NOMO-1 treated with dmso at 0.1 percent for 144 hours (cell line): ENCODE measurements around the gene CEMIP.

Source experiments
- DNase-seq: peaks from one replicate; lab custom pipeline; 2025; ENCODE audit not compliant: unreplicated experiment; lab: John Stamatoyannopoulos, UW

The CEMIP gene, protein sequence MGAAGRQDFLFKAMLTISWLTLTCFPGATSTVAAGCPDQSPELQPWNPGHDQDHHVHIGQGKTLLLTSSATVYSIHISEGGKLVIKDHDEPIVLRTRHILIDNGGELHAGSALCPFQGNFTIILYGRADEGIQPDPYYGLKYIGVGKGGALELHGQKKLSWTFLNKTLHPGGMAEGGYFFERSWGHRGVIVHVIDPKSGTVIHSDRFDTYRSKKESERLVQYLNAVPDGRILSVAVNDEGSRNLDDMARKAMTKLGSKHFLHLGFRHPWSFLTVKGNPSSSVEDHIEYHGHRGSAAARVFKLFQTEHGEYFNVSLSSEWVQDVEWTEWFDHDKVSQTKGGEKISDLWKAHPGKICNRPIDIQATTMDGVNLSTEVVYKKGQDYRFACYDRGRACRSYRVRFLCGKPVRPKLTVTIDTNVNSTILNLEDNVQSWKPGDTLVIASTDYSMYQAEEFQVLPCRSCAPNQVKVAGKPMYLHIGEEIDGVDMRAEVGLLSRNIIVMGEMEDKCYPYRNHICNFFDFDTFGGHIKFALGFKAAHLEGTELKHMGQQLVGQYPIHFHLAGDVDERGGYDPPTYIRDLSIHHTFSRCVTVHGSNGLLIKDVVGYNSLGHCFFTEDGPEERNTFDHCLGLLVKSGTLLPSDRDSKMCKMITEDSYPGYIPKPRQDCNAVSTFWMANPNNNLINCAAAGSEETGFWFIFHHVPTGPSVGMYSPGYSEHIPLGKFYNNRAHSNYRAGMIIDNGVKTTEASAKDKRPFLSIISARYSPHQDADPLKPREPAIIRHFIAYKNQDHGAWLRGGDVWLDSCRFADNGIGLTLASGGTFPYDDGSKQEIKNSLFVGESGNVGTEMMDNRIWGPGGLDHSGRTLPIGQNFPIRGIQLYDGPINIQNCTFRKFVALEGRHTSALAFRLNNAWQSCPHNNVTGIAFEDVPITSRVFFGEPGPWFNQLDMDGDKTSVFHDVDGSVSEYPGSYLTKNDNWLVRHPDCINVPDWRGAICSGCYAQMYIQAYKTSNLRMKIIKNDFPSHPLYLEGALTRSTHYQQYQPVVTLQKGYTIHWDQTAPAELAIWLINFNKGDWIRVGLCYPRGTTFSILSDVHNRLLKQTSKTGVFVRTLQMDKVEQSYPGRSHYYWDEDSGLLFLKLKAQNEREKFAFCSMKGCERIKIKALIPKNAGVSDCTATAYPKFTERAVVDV (N-terminal part only)

DNA sequence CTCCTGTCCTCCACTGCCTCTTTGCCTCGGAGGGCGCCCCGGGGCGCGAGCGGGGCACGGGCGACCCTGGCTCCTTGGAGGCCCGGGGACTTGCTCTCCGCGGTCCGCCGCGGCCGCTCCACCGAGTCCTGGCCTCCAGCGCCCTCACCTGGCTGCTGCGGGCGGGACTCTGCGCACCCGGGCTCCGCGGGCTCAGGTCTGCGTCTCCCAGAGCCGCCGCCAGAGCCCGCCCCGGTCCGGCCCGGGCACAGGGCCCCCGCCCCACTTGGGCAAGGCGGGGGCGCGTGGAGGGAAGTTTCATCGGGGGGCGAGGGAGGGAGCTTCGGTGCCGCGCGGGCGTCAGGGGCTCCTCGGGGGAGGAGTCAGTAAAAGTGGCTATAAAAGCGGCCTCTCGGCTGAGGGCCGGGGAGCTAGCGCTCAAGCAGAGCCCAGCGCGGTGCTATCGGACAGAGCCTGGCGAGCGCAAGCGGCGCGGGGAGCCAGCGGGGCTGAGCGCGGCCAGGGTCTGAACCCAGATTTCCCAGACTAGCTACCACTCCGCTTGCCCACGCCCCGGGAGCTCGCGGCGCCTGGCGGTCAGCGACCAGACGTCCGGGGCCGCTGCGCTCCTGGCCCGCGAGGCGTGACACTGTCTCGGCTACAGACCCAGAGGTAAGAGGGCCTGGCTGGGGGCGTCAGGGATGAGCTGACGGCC, at the start of gene CEMIP:
Gene CEMIP, plus strand, starts transcription at position 407 of the 694 bp plus-strand sequence. CDS start 94,510 bp downstream, outside the sequence.
- peak; percentile 33 for DNase-seq

DNA sequence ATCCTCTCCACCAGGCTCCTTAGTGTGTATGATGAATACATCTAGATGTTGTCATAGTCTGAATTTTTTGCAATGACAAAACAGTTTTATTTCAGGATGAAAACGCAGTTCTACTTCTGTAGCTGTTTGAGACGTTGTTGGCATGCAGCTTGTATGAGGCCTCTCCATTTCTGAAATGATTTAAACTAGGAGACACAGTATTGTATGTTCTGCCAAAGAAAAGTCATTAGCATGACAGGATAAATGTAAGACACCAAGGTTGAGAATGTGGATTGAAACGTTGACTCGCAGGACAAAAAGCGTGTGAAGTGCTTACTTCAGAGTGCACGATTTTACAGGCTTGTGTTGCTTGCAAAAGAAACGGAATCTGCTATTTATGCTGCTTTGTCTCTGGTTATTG, 48.8 kb upstream of the CEMIP start:
- DNase-seq, result no peak

DNA sequence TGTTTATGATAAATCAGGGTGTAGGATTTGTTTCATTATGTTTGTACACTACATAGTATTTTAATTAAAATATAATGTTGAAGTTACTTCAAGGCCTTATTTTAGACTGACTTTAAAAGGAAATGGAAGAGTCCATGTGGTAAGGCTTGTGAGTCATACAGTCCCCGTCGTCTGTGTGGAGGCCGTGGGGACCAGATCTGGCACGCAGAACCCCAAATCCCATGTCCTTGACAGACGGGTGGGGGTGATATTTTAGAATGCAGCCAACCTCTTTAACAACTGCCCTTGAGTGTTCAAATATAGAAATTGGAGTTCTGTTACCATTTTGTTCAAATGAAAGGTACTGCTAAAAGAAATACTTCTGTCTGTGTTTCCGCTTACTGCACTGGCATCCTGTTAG, 48.2 kb upstream of the CEMIP start:
- DNase-seq, result no peak

DNA sequence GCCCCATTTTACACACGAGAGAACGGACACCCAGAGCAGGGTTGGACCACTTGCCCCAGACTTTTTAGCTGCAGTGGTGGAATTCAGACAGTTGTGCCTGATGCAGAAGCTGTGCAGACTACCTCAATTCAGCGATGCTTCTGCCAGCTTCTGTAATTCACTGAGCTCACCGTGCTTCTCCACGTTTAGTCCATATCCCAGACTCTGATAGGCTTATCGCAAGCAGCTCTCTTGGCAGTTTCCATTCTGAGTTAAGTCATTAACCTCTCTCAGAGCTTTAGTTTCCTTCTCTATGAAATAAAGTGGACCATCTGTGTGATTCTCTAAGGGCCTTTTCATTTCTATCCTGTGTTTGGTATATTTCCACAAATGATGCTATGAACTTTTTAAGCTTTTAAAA, 47.0 kb upstream of the CEMIP start:
- no peak for DNase-seq

DNA sequence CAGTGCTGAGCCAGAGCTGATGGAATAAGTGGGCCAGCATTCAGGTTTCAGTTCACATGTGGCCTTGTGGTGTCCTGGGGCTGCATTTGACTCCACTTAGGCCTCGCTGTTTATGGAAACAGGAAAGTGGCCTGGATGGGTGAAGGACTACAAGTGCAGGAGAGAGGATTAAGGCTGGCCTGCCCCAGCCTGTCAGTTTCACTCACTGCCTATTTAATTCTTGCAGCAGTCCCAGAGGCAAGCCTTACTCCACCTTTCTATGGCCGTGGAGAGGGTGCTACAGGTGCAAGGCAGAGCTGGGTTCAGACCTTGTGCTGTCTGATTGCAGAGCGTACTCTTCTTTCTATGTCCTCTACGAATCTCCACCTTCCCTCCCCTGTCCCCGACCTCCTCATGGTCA, 46.4 kb upstream of the CEMIP start:
- DNase-seq, result no peak

DNA sequence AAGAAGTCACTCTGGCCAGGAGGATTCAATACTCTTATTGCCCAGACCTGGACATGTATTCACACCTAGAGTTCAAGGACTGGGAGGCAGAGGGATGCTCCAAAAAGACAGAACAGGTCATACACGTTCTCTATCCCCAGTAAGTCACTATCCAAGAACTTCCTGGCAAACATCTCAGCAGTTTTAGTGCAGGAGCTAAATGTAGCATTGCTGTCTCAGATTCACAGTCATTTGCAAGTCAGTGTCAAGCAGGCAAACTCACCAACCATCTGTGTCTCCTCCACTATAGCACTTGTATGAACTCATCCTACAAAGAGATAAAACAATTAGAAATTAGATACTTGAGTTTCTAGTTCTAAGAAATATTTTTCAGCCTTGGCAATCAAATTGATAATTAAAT, 45.7 kb upstream of the CEMIP start:
- no peak for DNase-seq

DNA sequence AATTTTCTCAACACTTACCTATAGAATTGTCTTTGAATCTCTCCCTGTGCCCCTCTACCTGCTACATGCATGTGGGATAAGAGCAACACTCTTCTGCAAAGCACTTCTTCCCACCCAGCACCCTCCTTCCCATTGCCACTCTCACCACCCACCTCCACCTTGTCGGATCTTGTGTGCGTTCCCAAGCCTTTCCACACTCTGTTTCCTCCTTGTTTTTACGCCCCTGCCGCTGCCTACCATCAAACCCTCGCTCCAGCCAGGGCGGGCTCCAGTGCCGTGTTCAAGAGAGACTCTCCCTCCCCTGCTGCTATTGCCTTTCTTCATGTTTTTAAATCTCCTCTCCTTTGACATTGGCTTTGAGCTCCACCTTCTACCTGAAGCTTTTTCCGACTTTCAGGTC, 43.8 kb upstream of the CEMIP start:
- no peak for DNase-seq

DNA sequence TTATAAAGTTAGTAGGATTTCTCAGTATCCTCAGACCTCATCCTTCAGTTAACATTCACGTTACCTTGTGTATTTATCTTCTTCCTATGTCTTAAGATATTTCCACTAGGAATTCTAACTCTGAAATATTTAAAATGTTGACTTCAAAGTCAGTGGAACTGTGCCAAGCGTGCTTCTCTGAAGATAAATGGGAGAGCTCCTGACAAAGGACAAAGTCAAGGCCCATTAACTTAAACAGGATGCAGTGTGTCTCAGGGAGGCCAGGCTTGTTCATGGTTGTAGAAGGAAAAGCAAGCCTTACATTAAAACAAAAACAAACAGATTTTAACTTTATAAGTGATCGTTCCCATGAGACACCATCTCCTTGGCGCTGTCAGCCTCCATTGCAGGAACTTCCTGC, 42.6 kb upstream of the CEMIP start:
- DNase-seq, result no peak

DNA sequence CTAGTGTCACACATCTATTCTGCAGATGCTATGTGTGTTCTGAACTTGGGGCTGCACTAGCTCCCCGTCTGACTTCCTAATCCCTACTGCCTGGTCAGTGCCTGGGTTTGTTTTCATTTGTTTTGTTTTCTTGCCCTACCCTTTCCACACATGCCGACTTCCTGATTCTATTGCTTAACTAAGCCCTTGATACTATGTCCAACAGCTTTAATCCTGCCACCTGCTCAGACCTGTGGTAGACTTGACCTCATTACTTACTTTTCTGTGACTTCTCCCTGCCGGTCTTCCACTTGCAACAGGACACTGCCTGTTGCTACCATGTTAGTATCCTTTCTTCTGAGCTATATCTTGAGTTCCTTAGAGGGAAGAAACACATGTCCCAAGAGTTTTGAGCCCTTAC, 39.3 kb upstream of the CEMIP start:
- DNase-seq, result no peak

DNA sequence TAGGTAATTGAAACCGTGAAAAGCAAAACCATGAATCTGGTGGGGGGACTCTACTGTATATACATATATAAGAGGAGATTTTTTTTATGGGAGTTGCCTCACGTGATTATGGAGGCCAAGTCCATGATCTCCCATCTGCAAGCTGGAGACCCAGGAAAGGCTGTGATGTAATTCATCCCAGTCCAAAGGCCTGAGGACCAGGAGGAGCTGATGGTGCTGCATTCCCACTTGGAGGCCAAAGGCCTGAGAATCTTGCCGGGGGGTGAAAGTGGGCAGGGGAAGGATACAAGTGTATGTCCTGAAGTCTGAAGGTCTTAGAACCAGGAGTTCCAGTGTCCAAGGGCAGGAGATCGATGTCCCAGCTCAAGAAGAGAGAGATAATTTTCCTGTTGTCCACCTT, 37.1 kb upstream of the CEMIP start:
- DNase-seq, result no peak

DNA sequence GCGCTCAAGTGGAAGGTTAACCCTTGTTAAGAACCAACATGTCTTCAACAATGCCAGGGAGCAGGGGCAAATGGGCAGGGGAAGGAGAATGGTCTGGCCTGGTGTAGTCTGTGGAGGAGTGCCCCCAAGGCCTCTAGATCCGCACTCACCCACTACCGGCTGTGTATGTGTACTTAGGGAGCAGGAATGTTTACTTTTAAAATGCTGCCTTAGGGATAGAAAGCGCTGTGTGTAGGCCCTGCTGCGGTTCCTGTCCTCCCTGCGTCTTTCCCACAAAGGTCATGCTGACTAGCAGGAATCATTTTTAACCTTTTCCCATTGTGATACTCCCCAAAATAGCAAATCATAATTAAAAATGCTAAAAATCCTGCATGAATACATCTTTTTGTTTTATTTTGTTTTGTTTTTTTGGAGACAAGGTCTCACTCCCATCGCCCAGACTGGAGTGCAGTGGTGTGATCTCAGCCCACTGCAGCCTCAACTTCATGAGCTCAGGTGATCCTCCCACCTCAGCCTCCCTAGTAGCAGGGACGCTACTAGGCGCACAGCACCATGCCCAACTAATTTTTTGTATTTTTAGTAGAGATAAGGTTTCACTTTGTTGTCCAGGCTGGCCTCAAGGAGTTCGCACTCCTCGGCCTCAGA, 35.9 kb upstream of the CEMIP start:
- no peak for DNase-seq

DNA sequence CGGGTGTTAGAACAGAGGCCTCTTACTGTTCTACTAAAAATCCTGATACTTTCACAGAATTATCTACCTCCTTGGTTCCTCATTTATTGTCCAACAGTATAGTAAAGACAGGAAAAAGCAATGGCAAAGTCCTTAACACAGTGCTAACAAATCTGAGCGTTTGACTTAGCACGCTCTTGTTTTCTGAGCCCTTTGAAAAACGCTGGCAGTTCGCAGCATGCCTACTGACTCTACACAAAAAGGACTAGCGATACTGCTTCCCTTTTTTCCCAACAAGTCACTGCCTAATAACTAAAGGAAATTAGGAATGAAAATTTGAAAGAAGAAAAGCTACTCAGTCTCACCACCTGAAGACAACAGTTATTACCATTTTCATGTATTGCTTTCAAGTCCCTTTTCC, 34.8 kb upstream of the CEMIP start:
- DNase-seq, result no peak

DNA sequence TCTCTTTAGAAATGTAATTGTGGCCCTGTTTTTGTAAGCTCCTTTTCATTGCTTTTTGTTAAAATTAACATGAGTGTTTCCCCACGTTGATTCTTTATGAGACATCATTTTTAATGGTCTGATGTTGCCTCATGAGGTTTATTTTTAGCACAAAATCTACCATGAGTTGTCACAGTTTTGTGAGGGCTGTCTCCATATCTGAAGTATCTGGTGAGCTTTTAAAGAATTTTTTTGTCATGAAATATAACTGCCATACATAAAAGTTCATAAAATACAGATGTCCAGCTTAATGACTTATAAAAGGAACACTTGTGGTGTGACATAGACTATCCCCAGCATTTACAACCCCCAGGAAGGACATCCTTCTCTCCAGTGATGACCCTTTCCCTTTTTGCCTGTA, 34.3 kb upstream of the CEMIP start:
- no peak for DNase-seq

DNA sequence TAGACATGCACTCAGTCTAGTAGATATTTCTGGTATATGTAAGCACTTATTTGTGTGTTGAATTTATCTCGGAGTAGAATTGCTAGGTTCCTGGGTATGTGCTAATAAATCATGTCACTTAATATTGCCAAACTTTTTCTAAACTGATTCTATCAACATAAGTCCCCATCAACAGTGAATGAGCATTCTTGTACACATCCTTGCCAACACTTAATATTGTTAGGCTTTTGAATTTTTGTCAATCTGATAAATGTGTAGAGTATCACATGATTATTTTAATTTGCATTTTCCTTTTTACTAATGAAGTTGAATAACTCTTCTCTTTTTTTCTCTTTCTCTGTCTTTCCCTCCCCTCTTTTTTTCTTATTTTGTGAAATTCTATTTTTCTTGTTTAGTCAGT, 33.3 kb upstream of the CEMIP start:
- no peak for DNase-seq

DNA sequence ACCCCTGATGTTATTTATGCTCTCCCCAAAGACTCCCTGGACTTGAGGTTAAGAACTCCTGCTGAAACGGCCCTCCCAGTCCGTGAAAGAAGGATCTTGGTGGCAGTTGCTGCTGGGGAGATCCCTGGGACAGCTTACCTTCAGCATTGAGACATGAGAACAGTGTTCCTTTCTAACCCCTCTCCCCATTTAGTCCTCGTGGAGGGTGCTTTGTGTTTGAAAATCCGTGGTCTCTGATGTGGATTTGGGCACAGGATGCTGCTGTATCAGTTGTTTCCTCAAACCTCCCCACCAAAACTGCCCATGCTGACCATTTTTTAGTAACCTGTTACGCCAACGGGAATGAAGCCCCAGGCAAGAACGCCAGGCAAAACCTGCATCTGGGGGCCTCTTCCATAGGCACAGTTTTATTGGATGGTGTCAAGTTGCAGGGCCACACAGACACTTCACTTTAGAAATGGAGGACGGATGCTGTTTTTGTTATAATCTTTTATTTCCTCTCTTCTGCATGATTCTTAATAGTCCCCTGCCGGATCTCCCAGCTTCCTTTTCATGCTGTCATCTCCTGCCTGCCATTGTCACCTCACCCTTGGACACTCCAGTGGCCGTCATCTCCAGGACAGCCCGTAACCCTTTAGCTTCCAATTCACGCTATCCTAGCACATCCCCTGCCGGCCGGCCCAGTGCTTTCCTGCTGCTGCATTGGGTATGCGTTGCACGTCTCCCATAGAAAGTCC, 31.7 kb upstream of the CEMIP start:
- no peak for DNase-seq

DNA sequence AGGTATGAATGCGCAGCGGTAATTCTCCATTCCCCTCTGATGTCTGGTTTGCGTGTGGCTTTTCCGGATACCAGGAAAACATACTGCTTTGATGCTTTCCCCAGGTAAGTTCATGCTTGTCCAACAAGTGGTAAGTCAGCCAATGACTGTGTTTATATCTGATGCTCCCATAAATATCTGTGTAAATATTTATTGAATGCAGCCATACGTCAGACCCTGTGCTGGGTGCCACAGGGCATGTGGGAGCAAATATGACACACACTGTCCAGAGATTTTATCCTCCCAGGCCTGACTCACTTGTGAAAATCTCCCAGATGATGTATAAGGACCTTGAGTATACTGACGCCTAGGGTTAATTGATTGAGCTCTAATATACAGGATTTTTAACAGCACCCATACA, 29.6 kb upstream of the CEMIP start:
- no peak for DNase-seq

DNA sequence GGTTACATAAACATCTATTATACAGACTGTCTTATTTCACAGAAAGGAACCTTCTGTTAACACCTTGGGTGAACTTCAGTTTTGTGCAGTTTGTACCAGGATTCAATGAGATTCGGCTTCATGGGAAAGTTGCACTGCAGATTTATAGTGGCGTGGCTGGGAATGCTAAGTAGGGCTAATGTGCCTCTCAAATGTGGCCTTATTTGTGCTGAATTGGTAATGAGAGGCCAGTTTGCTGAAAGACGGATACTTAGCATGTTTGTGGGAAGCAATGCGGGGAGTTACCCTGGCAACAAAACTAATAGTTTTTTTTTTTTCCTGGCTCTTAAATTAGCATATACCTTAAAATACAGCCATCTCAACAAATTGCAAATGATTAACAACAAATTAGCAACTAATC, 28.6 kb upstream of the CEMIP start:
- DNase-seq, result no peak

DNA sequence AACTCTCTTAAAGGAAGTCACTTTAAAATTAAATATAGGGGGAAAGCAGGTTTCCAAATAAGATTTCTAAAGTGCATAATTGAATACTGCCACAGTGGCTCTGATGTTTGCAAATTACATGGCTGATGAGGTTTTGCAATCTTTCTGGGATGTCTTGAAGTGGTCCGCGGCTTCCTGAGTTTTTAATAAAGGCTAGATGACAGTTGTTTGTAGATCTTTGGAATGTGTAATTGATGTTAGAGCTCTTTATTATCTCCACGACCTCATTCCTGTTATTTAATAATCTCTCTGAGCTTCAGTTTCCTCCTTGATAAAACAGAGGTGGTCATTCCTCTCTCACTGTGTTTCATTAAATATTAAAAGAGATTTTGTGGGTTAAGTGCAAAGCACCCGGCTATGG, 27.0 kb upstream of the CEMIP start:
- DNase-seq, result no peak

DNA sequence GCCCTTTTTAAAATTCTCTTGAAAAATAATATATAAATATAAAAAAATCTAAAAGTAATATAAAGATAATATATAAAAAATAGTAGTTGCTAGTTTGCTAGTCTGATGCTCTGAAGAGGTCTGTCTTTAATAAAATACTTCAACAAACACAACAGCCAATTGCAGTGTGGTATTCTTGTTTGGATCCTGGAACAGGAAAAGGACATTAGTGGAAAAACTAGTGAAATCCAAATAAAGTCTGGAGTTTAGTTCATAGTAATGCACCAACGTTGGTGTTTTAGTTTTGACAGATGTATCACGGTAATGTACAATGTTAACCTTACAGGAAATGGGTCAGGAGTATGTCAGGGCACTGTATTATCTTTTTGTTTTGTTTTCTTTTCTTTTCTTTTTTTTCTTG, 26.0 kb upstream of the CEMIP start:
- DNase-seq, result no peak

DNA sequence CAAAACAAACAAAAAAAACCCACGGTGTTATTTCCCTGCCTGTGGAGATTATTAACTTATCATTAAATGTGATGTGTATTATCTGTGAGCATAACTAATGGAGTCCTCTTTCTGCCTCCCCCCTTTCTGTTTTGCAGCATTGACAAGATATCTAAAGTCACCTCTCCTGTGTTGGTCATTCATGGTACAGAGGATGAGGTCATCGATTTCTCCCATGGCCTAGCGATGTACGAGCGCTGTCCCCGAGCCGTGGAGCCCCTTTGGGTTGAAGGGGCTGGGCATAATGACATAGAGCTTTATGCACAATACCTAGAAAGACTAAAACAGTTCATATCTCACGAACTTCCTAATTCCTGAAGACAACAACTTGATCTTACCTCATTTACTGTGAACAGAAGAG, 25.2 kb upstream of the CEMIP start:
- DNase-seq, result no peak
